Measurements from ENCODE around the gene GPR180. TPM values are rescaled to one million over a fixed set of nuclear protein-coding genes. Genes with fewer than 3 reads are reported as not detected.

GPR180 gene
- total RNA-seq, 2 donors from 2014 or later: 6.6 to 6.9 TPM

GRCh38 chr13:94602467-94602866 is 810 bp downstream of the GPR180 start:
- no peak for DNase-seq
- WGBS, 2 experiments (ENCODE audit: insufficient coverage in 1 of 2, insufficient read length in 1 of 2): 53 to 88% methylated on average over 1 of the region's 1 CpG

DNA sequence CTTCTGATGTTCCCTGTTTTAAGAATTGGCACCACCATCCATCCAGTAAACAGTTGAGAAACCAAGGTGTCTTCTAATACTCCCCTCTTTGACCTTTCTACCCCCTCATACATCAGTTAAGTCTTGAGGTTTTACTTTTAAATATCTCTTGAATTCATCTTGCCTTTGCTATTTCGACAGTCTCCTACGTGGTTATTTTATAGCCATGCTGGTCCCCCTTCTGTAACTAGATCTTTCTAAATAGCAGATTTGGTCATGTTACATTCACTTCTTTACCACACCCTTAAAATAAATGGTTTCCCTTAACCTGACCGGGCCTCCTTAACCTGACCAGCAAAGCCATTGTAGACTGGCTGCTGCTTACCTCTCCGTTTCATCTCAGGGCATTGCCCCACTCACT is 5.4 kb downstream of the GPR180 start:
- no peaks in the 10 kb centered on the region for H3K9me3 ChIP-seq (ENCODE audit: control insufficient read depth, low read length)
- H3K4me1 ChIP-seq (ENCODE audit: control insufficient read depth, insufficient read depth, low read length): no peaks in the 10 kb centered on the region
- 95 to 98% methylated on average over 4 of the region's 4 CpGs for WGBS, 2 experiments (ENCODE audit: insufficient coverage in 1 of 2, insufficient read length in 1 of 2)
- no peaks in the 10 kb centered on the region for H3K27me3 ChIP-seq (ENCODE audit: control insufficient read depth, insufficient read depth, low read length, poor library complexity, severe bottlenecking)
- no peak overlapping the region for H3K27ac Mint-ChIP-seq
- H3K9ac ChIP-seq (ENCODE audit: extremely low read depth, low read length, poor library complexity, severe bottlenecking): no peak overlapping the region
- H3K36me3 Mint-ChIP-seq (ENCODE audit: low read depth): peaks cover 27% of the 10 kb centered on the region
- TF ChIP-seq, protein P1, sequence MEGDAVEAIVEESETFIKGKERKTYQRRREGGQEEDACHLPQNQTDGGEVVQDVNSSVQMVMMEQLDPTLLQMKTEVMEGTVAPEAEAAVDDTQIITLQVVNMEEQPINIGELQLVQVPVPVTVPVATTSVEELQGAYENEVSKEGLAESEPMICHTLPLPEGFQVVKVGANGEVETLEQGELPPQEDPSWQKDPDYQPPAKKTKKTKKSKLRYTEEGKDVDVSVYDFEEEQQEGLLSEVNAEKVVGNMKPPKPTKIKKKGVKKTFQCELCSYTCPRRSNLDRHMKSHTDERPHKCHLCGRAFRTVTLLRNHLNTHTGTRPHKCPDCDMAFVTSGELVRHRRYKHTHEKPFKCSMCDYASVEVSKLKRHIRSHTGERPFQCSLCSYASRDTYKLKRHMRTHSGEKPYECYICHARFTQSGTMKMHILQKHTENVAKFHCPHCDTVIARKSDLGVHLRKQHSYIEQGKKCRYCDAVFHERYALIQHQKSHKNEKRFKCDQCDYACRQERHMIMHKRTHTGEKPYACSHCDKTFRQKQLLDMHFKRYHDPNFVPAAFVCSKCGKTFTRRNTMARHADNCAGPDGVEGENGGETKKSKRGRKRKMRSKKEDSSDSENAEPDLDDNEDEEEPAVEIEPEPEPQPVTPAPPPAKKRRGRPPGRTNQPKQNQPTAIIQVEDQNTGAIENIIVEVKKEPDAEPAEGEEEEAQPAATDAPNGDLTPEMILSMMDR (conservative IDR thresholded peaks at IDR 0.05): no peak
- DNase-seq: no peak
- H3K27me3 Mint-ChIP-seq (ENCODE audit: insufficient read depth): no peaks in the 10 kb centered on the region
- H3K9me3 Mint-ChIP-seq: no peaks in the 10 kb centered on the region
- no peak overlapping the region for H3K4me3 ChIP-seq (ENCODE audit: low read length)
- peaks cover 63% of the 10 kb centered on the region for H3K36me3 ChIP-seq (ENCODE audit: control insufficient read depth, insufficient read depth, low read length)
- H3K4me1 Mint-ChIP-seq: peaks cover 6% of the 10 kb centered on the region
- no peak overlapping the region for H3K27ac ChIP-seq (ENCODE audit: low read depth, low read length)
- H3K4me3 Mint-ChIP-seq: no peak overlapping the region

More at GRCh38 chr13:94602467-94602866, 810 bp downstream of the GPR180 start:
- Mint-ChIP-seq H3K36me3 (ENCODE audit: low read depth) (peaks cover 19% of the 10 kb centered on the region), H3K27me3 (ENCODE audit: insufficient read depth) (peaks cover 20% of the 10 kb centered on the region), H3K9me3 (peaks cover 15% of the 10 kb centered on the region), H3K27ac (peak overlapping the region; percentile 93), H3K4me3 (peak overlapping the region; percentile 83), H3K4me1 (peaks cover 6% of the 10 kb centered on the region)
- Histone ChIP-seq H3K27me3 (ENCODE audit: control insufficient read depth, insufficient read depth, low read length, poor library complexity, severe bottlenecking) (no peaks in the 10 kb centered on the region), H3K9ac (ENCODE audit: extremely low read depth, low read length, poor library complexity, severe bottlenecking) (peak overlapping the region; percentile 79), H3K27ac (ENCODE audit: low read depth, low read length) (no peak overlapping the region), H3K4me3 (ENCODE audit: low read length) (peak overlapping the region; percentile 96), H3K4me1 (ENCODE audit: control insufficient read depth, insufficient read depth, low read length) (no peaks in the 10 kb centered on the region), H3K9me3 (ENCODE audit: control insufficient read depth, low read length) (peaks cover 4% of the 10 kb centered on the region), H3K36me3 (ENCODE audit: control insufficient read depth, insufficient read depth, low read length) (peaks cover 25% of the 10 kb centered on the region)
- TF ChIP-seq, protein P1 (conservative IDR thresholded peaks at IDR 0.05): no peak

DNA sequence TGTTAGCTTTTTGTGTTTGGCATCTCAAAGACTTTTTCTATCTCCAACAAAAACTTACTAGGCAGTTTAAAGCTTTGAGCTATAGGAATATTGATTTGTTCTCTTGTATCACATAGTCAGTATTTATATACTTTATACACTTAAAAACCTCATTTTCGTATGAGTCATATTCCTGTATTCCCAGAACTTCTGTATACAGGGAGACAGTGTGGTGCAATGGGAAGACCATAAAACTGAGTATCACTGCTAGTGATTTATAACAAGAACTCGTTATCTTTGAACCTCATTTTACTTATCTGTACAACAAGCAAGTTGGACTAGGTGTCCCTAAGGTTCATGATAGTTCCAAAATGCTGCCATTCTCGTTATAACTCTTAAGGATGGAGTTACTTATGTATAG is 6.3 kb downstream of the GPR180 start:
- Mint-ChIP-seq H3K9me3 (no peaks in the 10 kb centered on the region), H3K27me3 (ENCODE audit: insufficient read depth) (no peaks in the 10 kb centered on the region), H3K27ac (no peak overlapping the region), H3K36me3 (ENCODE audit: low read depth) (peaks cover 31% of the 10 kb centered on the region), H3K4me3 (no peak overlapping the region), H3K4me1 (peaks cover 2% of the 10 kb centered on the region)
- H3K9ac ChIP-seq (ENCODE audit: extremely low read depth, low read length, poor library complexity, severe bottlenecking): no peak overlapping the region
- no peak overlapping the region for H3K27ac ChIP-seq (ENCODE audit: low read depth, low read length)
- peaks cover 72% of the 10 kb centered on the region for H3K36me3 ChIP-seq (ENCODE audit: control insufficient read depth, insufficient read depth, low read length)
- H3K4me1 ChIP-seq (ENCODE audit: control insufficient read depth, insufficient read depth, low read length): no peaks in the 10 kb centered on the region
- H3K9me3 ChIP-seq (ENCODE audit: control insufficient read depth, low read length): no peaks in the 10 kb centered on the region
- H3K4me3 ChIP-seq (ENCODE audit: low read length): no peak overlapping the region
- TF ChIP-seq, protein P1 (conservative IDR thresholded peaks at IDR 0.05): no peak
- 96 to 100% methylated on average over 1 to 3 of the region's 3 CpGs for WGBS, 2 experiments (ENCODE audit: insufficient coverage in 1 of 2, insufficient read length in 1 of 2)
- DNase-seq: no peak
- no peaks in the 10 kb centered on the region for H3K27me3 ChIP-seq (ENCODE audit: control insufficient read depth, insufficient read depth, low read length, poor library complexity, severe bottlenecking)

Measured in endodermal cell (in vitro differentiated cells).